ENCODE results near the gene ZRSR2. TPM values are rescaled to one million over a fixed set of nuclear protein-coding genes. Genes with fewer than 3 reads are reported as not detected.
"Not testable (repeated sequence)": the region's sequence is repeated elsewhere in the genome, so short reads cannot be mapped to it uniquely, and the experiment has no call there.

The ZRSR2 gene
- total RNA-seq, 4 donors from 2014 or later: 5.6 to 8.8 (median 7.0) TPM

DNA sequence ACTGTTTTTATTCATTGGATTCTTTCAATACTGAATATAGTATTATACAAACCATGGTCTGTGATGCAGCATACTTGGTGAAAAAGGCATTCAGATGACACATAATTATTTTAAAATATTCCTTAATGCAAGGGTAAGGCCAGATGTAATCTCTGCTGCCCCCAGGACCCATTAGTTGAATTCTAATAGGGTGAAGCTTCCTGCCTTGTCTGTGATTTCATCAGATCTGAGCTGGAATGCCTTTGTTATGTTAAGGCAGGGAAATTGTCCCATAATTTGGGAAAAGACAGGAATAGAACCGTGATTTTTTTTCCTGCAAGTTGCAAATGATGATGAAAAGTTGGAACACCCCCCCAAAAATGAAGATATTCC, 26.1 kb downstream of the ZRSR2 start:
- no peak for DNase-seq (ENCODE audit: low spot score)
- TF ChIP-seq, protein P1, sequence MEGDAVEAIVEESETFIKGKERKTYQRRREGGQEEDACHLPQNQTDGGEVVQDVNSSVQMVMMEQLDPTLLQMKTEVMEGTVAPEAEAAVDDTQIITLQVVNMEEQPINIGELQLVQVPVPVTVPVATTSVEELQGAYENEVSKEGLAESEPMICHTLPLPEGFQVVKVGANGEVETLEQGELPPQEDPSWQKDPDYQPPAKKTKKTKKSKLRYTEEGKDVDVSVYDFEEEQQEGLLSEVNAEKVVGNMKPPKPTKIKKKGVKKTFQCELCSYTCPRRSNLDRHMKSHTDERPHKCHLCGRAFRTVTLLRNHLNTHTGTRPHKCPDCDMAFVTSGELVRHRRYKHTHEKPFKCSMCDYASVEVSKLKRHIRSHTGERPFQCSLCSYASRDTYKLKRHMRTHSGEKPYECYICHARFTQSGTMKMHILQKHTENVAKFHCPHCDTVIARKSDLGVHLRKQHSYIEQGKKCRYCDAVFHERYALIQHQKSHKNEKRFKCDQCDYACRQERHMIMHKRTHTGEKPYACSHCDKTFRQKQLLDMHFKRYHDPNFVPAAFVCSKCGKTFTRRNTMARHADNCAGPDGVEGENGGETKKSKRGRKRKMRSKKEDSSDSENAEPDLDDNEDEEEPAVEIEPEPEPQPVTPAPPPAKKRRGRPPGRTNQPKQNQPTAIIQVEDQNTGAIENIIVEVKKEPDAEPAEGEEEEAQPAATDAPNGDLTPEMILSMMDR (IDR thresholded peaks at IDR 0.05): no peak
- no peak for ATAC-seq (ENCODE audit: low FRiP score)

DNA sequence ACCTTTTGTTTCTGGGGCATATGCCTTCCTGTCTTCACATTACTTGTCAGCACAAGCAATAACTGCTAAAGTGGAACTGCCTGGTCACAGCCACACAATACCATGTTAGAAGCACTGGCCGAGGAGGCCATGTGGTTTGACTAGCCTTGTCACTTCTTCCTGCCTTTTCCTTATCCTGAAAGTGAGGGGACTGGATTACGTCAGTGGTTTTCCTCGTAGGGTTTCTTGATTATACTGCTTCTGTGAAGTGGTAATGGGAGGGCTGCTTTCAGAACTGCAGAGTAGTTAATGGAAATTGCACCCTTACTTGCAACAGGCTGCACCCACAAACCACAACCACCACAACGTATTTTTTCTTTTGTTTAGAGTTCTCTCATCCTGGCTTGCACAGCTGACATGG, 26.6 kb downstream of the ZRSR2 start:
- TF ChIP-seq, protein P1 (IDR thresholded peaks at IDR 0.05): no peak
- DNase-seq (ENCODE audit: low spot score): no peak
- no peak for ATAC-seq (ENCODE audit: low FRiP score)

DNA sequence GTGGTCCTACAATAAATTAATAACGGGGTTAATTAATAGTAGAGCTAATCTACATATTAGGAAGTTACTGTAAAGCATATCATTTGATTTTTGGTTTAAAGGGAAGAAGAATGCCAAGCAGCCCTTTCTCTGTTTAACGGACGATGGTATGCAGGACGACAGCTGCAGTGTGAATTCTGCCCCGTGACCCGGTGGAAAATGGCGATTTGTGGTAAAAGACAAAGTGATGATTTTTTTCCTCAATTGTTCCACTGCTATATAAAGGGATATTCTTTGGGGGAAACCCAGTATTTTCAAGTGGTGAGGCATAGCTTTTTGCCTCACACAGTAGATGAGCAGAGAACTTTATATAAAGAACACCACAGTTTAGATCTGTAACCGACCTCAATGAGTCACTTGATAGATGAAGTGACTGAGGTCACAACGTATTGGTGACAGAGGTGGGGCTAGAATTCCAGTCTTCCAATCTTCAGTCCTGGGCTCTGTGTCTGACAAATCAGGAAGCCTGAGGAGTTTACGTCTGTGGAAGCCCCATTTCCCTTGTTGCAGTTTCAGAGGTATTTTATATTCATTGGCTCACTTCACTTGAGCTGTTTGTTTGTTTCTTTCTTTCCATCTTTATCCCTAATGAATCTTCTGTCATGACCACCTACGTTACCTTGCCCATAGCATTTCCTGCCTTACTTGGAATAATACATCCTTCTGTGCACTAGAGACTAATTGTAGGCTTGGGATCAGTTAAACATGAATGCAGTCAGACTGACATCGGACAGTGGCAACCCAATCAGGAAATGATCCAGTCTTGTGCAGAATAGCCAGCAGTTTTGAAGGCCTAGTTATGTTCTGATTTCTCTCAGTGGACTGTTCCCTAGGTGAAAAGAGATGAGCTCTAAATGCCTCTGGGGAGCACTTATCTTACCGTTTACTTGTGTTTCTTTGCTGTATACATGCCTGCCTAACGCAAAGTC, 30.1 kb downstream of the ZRSR2 start:
- no peak for DNase-seq (ENCODE audit: low spot score)
- ATAC-seq (ENCODE audit: low FRiP score): no peak
- TF ChIP-seq, protein P1 (IDR thresholded peaks at IDR 0.05): no peak

DNA sequence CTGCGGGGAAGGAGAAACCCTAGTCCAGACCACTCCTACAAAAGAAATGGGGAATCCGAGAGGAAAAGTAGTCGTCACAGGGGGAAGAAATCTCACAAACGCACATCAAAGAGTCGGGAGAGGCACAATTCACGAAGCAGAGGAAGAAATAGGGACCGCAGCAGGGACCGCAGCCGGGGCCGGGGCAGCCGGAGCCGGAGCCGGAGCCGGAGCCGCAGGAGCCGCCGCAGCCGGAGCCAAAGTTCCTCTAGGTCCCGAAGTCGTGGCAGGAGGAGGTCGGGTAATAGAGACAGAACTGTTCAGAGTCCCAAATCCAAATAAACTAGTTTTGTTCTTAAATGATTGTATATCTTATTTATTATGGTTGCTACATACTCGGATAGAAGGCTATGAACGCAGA, 32.6 kb downstream of the ZRSR2 start:
- TF ChIP-seq, protein P1 (IDR thresholded peaks at IDR 0.05): no peak
- ATAC-seq (ENCODE audit: low FRiP score): no peak
- no peak for DNase-seq (ENCODE audit: low spot score)

DNA sequence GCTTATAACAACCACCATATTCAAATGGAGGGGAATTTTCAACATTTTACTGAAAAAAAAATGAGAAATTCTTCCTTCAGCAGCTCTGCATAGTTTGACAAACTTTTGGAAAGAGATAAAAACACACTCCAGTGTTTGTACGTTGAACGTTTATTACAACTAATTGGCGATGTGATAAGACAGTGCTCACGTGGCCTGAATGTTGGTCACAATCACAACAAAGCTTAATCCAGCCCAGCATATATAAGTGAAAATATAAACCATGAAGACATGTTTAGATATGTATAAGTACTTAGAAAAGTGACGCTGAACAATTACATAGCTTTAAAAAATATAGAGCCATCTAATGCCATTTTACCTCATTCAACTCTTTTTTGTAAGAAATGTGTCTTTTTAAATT, 35.7 kb downstream of the ZRSR2 start:
- TF ChIP-seq, protein P1 (IDR thresholded peaks at IDR 0.05): no peak
- no peak for ATAC-seq (ENCODE audit: low FRiP score)
- no peak for DNase-seq (ENCODE audit: low spot score)

DNA sequence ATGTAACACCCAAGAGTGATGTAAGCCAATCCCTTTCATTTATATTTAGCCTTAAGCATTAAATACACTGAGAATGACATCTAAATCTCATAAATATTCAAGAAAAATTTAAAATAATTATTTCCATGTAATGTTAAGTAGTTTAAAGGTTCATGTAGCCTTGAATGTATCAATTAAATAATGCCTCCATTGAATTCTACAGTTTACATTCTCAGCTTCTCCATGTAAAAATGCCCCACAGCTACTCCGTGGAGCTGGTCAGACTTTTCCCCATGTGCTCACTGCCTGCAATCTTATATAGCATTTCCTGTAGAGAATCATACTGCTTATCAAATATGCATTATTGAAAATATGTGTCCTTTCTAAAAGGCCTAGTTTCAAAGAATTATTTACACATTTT, 38.9 kb downstream of the ZRSR2 start:
- TF ChIP-seq, protein P1 (IDR thresholded peaks at IDR 0.05): no peak
- DNase-seq (ENCODE audit: low spot score): no peak

DNA sequence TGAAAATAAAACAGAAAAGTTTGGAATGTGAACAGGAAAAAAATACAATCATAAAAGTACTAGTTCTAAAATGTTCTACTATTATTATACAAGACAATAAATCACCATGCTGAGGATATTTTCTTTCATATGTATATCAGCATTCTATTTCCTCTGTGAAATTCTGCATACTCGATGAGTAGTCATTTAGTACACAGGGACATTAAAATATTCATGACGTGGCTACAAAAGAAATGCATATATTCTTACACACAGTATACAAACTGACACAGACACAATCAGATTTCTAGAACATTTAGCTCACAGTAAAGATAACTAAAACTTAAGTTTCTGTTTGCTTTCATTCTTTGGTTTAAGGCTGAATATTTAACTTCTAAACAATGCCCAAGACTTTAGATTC, 41.1 kb downstream of the ZRSR2 start:
- ATAC-seq (ENCODE audit: low FRiP score); DNase-seq (ENCODE audit: low spot score): not testable (repeated sequence)

More for the DNA sequence above, 38.9 kb downstream of the ZRSR2 start:
- no peak for ATAC-seq (ENCODE audit: low FRiP score)

Data from omental fat pad (tissue), 4 donors.